ENCODE results near the gene UST. TPM values are rescaled to one million over a fixed set of nuclear protein-coding genes. Genes with fewer than 3 reads are reported as not detected.

The UST gene
- total RNA-seq, 2 experiments from 2014 or later: 1.2 to 1.5 TPM

DNA sequence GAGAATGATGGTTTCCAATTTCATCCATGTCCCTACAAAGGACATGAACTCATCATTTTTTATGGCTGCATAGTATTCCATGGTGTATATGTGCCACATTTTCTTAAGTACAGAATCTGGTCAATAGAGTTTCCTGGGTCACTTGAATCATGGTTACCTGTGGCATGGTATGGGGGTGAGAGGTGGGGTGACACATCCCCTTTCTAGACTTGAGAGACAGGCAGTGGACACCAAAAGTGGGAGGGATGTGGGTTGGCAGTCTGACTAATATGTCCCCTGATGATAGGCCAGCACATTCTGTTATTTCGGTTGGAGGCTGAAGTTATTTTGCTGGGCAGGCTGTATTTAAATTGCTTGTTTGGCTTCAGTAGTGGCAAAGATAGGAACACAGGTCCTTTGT is 78.1 kb downstream of the UST start:
- Mint-ChIP-seq H3K9me3 (peaks cover 5% of the 10 kb centered on the region), H3K27ac (no peak overlapping the region), H3K27me3 (peaks cover 1% of the 10 kb centered on the region), H3K36me3 (ENCODE audit: low read depth) (no peaks in the 10 kb centered on the region), H3K4me1 (ENCODE audit: low read depth) (peaks cover 8% of the 10 kb centered on the region), H3K4me3 (no peak overlapping the region)
- intact Hi-C loops (cut with micrococcal nuclease): no loop called here
- TF ChIP-seq, protein P1, sequence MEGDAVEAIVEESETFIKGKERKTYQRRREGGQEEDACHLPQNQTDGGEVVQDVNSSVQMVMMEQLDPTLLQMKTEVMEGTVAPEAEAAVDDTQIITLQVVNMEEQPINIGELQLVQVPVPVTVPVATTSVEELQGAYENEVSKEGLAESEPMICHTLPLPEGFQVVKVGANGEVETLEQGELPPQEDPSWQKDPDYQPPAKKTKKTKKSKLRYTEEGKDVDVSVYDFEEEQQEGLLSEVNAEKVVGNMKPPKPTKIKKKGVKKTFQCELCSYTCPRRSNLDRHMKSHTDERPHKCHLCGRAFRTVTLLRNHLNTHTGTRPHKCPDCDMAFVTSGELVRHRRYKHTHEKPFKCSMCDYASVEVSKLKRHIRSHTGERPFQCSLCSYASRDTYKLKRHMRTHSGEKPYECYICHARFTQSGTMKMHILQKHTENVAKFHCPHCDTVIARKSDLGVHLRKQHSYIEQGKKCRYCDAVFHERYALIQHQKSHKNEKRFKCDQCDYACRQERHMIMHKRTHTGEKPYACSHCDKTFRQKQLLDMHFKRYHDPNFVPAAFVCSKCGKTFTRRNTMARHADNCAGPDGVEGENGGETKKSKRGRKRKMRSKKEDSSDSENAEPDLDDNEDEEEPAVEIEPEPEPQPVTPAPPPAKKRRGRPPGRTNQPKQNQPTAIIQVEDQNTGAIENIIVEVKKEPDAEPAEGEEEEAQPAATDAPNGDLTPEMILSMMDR (IDR thresholded peaks at IDR 0.05): no peak
- CTCF ChIA-PET: interaction anchor here (1.6 kb wide), 1 partner anchor 44 kb away, joined by 3 read pairs; no protein-coding TSS in a partner anchor
- POLR2A ChIA-PET: interaction anchor here (1.1 kb wide), 1 partner anchor 202 kb away, joined by 3 read pairs; no protein-coding TSS in a partner anchor
- ATAC-seq: no peak
- no peak for DNase-seq

DNA sequence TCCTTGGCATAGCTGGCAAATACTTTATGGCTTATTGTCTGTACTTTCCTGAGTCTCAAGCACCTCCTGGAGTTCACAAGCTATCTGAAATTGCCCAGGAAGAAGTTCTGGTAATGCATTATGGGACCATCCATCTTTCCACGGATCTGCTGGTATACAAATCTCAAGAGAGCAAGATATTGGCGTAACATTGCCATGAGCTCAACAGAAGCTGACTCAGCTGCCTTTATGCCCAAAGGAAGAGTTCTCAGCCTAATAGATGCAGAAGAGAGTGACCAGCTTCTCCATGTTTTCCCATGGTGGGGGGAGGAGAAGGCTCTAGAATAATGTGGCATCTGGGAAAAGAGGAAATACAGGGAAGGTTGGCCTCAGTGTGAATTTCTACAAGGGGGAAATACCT is 78.7 kb downstream of the UST start:
- H3K27me3 Mint-ChIP-seq: peaks cover 1% of the 10 kb centered on the region
- H3K9me3 Mint-ChIP-seq: peaks cover 5% of the 10 kb centered on the region
- intact Hi-C loops (cut with micrococcal nuclease): no loop called here
- CTCF ChIA-PET: interaction anchor here (1.6 kb wide), 1 partner anchor 45 kb away, joined by 3 read pairs; no protein-coding TSS in a partner anchor
- TF ChIP-seq, protein P1 (IDR thresholded peaks at IDR 0.05): no peak
- DNase-seq (no peak), ATAC-seq (no peak)
- H3K4me3 Mint-ChIP-seq: no peak overlapping the region
- H3K4me1 Mint-ChIP-seq (ENCODE audit: low read depth): peaks cover 12% of the 10 kb centered on the region
- POLR2A ChIA-PET: interaction anchor here (1.1 kb wide), 1 partner anchor 203 kb away, joined by 3 read pairs; no protein-coding TSS in a partner anchor
- H3K36me3 Mint-ChIP-seq (ENCODE audit: low read depth): no peaks in the 10 kb centered on the region
- H3K27ac Mint-ChIP-seq: no peak overlapping the region

DNA sequence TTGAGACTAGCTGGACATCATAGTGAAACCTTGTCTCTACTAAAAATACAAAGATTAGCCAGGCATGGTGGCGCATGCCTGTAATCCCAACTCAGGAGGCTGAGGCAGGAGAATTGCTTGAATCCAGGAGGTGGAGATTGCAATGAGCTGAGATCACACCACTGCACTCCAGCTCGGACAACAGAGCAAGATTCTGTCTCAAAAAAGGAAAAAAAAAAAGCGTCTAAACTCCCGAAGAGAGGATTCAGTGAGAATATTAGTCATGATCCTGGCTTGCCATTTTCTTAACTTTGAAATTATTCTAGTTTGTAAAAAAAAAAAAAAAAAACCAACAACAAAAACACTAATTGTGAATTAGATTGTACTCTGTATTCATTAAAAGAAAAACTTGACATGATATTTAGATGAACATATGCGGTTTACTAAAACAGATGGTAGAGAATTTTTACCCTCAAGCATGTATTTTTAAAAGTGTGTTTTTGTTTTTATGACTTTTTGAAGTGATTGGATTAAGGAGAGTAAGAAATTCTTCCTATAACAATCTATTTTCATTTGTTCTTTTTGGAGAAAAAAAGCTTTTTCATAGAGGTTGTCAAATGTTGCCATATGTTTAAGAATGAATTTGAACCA is 80.7 kb downstream of the UST start:
- DNase-seq (no peak), ATAC-seq (no peak)
- Mint-ChIP-seq H3K9me3 (peaks cover 5% of the 10 kb centered on the region), H3K27ac (no peak overlapping the region), H3K27me3 (peaks cover 4% of the 10 kb centered on the region), H3K4me1 (ENCODE audit: low read depth) (peaks cover 20% of the 10 kb centered on the region), H3K4me3 (no peak overlapping the region), H3K36me3 (ENCODE audit: low read depth) (no peaks in the 10 kb centered on the region)
- TF ChIP-seq, protein P1 (IDR thresholded peaks at IDR 0.05): no peak
- CTCF ChIA-PET: no interaction called here
- intact Hi-C loops (cut with micrococcal nuclease): no loop called here
- POLR2A ChIA-PET: no interaction called here

DNA sequence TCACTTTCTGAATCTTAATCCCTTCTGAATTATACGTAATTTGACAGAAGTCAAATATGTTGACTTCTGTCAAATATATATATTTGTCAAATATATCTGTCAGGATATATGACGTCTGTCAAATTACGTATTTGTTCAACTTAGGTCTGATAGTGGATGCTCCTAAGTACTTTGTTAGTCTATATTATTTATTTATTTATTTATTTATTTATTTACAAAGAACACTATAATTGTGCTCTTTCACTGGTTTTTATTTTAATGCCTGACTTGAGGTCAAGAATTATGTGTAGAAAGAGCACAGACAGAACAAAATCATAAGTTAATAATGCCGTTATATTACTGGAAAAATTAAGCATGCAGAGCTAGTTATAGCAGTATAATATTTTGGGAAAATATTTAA is 81.2 kb downstream of the UST start:
- ChIA-PET CTCF (no interaction called here), POLR2A (no interaction called here)
- Mint-ChIP-seq H3K27me3 (peaks cover 5% of the 10 kb centered on the region), H3K4me1 (ENCODE audit: low read depth) (peaks cover 20% of the 10 kb centered on the region), H3K36me3 (ENCODE audit: low read depth) (no peaks in the 10 kb centered on the region), H3K27ac (no peak overlapping the region), H3K4me3 (no peak overlapping the region), H3K9me3 (peaks cover 5% of the 10 kb centered on the region)
- no peak for ATAC-seq
- intact Hi-C loops (cut with micrococcal nuclease): no loop called here
- TF ChIP-seq, protein P1 (IDR thresholded peaks at IDR 0.05): no peak
- no peak for DNase-seq

DNA sequence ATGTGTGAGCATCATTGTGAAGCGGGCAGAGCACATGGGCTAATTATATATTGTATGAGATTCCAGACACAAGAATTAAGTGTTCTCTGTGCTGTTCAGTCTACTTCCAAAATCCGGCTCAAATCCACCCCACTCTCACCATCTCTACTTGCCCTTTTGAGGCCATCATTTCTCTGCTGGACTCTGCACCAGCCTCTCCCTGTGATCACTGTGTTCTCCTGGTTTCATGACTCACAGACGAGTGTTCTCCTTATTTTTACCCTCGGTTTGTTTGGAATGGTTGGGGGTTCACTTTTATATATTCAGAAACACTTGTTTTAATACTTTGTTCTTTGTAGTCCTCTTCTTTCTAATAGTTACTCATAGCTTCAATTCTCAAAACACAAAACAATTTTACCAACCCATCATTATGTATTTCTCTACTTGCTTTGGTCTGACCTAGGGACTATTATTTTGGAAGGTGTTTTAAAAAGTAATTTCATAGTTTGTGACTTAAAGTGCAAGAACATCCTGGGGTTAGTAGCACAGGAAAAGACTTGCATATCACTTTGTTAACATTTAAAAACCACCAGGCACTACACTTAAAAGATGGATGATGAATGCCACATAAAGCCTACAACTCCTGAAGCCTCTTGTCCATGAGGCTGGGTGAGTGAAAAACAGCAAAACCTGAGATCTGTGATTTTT is 82.7 kb downstream of the UST start:
- Mint-ChIP-seq H3K4me3 (no peak overlapping the region), H3K27me3 (peaks cover 5% of the 10 kb centered on the region), H3K9me3 (peaks cover 4% of the 10 kb centered on the region), H3K4me1 (ENCODE audit: low read depth) (peaks cover 20% of the 10 kb centered on the region), H3K36me3 (ENCODE audit: low read depth) (no peaks in the 10 kb centered on the region), H3K27ac (no peak overlapping the region)
- POLR2A ChIA-PET: no interaction called here
- ATAC-seq (no peak), DNase-seq (no peak)
- CTCF ChIA-PET: no interaction called here
- TF ChIP-seq, protein P1 (IDR thresholded peaks at IDR 0.05): no peak
- intact Hi-C loops (cut with micrococcal nuclease): loop anchor here (10.0 kb wide), 2 partner anchors 75 to 265 kb away; no protein-coding TSS in a partner anchor

Measured in activated CD8-positive, alpha-beta T cell treated with anti-CD3 and anti-CD28 coated beads for 36 hours (primary cell).